Mucosa of descending colon (tissue), 3 donors: ENCODE results near the gene PWWP2A. TPM values are rescaled to one million over a fixed set of nuclear protein-coding genes. Genes with fewer than 3 reads are reported as not detected.

Experiments used
- ATAC-seq: fragments of 200-7000 bp; cut with Tn5 transposase; one replicate; pipeline ENCODE4 v1.9.1; 2020; ENCODE audit warnings: mild to moderate bottlenecking, moderate library complexity
- DNase-seq, 3 donors: peaks; one replicate each; pipeline ENCODE4 v3.0.0-alpha.2; 2020
- H3K36me3 ChIP-seq: fragments of 200-600 bp; one replicate; pipeline ENCODE4 v1.8.0; 2021; ENCODE audit warnings: low read depth, mild to moderate bottlenecking
- H3K4me1 ChIP-seq: fragments of 200-600 bp; one replicate; pipeline ENCODE4 v1.8.0; 2021; ENCODE audit warnings: low read depth, mild to moderate bottlenecking
- H3K4me3 ChIP-seq: fragments of 200-600 bp; one replicate; pipeline ENCODE4 v1.8.0; 2021; ENCODE audit warnings: mild to moderate bottlenecking
- H3K9me3 ChIP-seq: fragments of 200-600 bp; one replicate; pipeline ENCODE4 v1.8.0; 2021; ENCODE audit warnings: mild to moderate bottlenecking
- intact Hi-C, 2 donors: fragments of 100-400 bp; cut with DNase I in 1 of 2; cut with micrococcal nuclease in 1 of 2; formaldehyde crosslinking; loops; one replicate each; pipeline versions ENCODE4 v1.11.0 to v1.11.1; 2022; cut with DNase I, micrococcal nuclease
- total RNA-seq, 3 donors: library from RNA; stranded (reverse); fragmentation: NEBNext Ultra II Directional in 2 of 3; extraction: Animal tissue kit (Norgen Biotek cat#: 25700) in 2 of 3; gene quantifications; one replicate each; pipeline versions ENCODE4 v1.2.1 to v1.2.4, GENCODE V29; 2021 to 2023
- TF ChIP-seq, protein P1 (sequence below): fragments of 200-600 bp; IDR thresholded peaks from one replicate; pipeline ENCODE4 v1.8.0; 2022; ENCODE audit warnings: antibody characterized with exemption, mild to moderate bottlenecking
- donor health status: DM: no; HTN: no; CAD: no; lungs with moderate emphysema.
- donor health status: DM: no; HTN: no; CAD: no.
- donor health status: DM: no; HTN: yes; CAD: no.

Gene PWWP2A
- total RNA-seq, 3 donors from 2014 or later = 37.6 to 52.8 (median 41.3) TPM

GRCh38 chr5:160119905-160120266, 636 bp upstream of the PWWP2A start:
- H3K4me3 ChIP-seq = no peak overlapping the region
- intact Hi-C loops = no loop called here
- no peak for ATAC-seq

DNA sequence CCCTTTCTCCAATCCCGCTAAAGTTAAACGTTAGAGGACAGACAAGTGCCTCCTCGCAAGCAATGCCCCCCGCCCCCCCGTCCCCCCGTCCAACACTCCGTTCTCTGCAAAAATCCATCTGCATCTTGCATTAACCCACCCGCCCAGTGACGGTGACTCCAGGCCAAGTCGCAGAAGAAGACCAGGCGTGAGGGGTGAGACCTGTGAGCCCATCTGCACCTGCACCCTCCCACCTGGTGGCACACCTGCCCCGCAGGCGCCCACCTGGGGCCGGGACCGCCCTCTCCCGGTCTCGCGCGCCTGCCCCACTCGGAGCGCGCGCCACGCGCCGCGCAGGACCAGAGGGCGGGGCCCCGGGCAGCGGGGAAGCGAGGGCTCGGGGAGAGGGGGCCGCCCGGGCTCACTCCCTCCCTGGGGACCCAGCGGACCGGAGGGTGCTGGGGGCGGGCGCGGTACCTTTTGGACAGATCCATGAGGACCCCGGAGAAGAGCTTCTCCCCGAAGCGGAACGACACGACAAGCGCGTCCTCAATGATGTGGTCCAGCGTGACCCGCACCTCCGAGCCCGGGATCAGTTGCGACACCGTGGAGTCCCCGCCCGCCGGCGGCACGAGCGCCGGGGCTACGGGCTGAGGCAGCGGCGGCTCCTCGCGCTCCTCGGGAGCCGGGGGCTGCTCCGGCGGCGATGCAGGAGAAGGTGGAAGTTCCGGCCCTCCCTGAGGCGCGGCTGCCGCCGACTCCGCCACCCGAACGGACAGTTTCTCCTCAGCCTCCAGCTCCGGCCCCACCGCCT, 705 bp downstream of the PWWP2A start:
- peak overlapping the region; percentile 99 for H3K4me3 ChIP-seq
- TF ChIP-seq, protein P1, sequence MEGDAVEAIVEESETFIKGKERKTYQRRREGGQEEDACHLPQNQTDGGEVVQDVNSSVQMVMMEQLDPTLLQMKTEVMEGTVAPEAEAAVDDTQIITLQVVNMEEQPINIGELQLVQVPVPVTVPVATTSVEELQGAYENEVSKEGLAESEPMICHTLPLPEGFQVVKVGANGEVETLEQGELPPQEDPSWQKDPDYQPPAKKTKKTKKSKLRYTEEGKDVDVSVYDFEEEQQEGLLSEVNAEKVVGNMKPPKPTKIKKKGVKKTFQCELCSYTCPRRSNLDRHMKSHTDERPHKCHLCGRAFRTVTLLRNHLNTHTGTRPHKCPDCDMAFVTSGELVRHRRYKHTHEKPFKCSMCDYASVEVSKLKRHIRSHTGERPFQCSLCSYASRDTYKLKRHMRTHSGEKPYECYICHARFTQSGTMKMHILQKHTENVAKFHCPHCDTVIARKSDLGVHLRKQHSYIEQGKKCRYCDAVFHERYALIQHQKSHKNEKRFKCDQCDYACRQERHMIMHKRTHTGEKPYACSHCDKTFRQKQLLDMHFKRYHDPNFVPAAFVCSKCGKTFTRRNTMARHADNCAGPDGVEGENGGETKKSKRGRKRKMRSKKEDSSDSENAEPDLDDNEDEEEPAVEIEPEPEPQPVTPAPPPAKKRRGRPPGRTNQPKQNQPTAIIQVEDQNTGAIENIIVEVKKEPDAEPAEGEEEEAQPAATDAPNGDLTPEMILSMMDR = no peak
- H3K4me1 ChIP-seq = peaks cover 12% of the 10 kb centered on the region
- H3K9me3 ChIP-seq = no peaks in the 10 kb centered on the region
- H3K36me3 ChIP-seq = no peaks in the 10 kb centered on the region
- ATAC-seq (peak; percentile 48), DNase-seq (peak; percentile 52 to 78 (median 77))
- intact Hi-C loops = no loop called here

More at GRCh38 chr5:160119905-160120266, 636 bp upstream of the PWWP2A start:
- H3K4me1 ChIP-seq = peaks cover 12% of the 10 kb centered on the region
- no peak for DNase-seq
- H3K9me3 ChIP-seq = no peaks in the 10 kb centered on the region
- TF ChIP-seq, protein P1 = no peak
- H3K36me3 ChIP-seq = no peaks in the 10 kb centered on the region

- intact Hi-C loops = no loop called here
- no peaks in the 10 kb centered on the region for H3K9me3 ChIP-seq
- no peak overlapping the region for H3K4me3 ChIP-seq
- TF ChIP-seq, protein P1 = no peak
- no peak for DNase-seq
- peaks cover 12% of the 10 kb centered on the region for H3K4me1 ChIP-seq
- no peaks in the 10 kb centered on the region for H3K36me3 ChIP-seq
- ATAC-seq = no peak
These were observed 2.3 kb downstream of the PWWP2A start for GRCh38 chr5:160116991-160117390.

GRCh38 chr5:160108124-160108523, 11.1 kb downstream of the PWWP2A start:
- intact Hi-C loops = no loop called here

GRCh38 chr5:160105686-160106360, 13.4 kb downstream of the PWWP2A start:
- peak; percentile 89 for ATAC-seq
- intact Hi-C loops = no loop called here
- TF ChIP-seq, protein P1 = no peak

More at GRCh38 chr5:160108124-160108523, 11.1 kb downstream of the PWWP2A start:
- DNase-seq (no peak), ATAC-seq (no peak)
- TF ChIP-seq, protein P1 = no peak
- Histone ChIP-seq H3K9me3 (no peaks in the 10 kb centered on the region), H3K4me1 (peaks cover 22% of the 10 kb centered on the region), H3K36me3 (no peaks in the 10 kb centered on the region), H3K4me3 (no peak overlapping the region)

More at GRCh38 chr5:160105686-160106360, 13.4 kb downstream of the PWWP2A start:
- Histone ChIP-seq H3K9me3 (no peaks in the 10 kb centered on the region), H3K36me3 (no peaks in the 10 kb centered on the region), H3K4me1 (peaks cover 24% of the 10 kb centered on the region), H3K4me3 (no peak overlapping the region)
- no peak for DNase-seq
